GM12872 (cell line): Measurements from ENCODE around the gene RBMS3.

Source experiments
- TF ChIP-seq, protein P1 (sequence below): IDR thresholded peaks from 3 replicates; pipeline ENCODE4 v1.5.1; 2011; ENCODE audit warnings: low read depth, mild to moderate bottlenecking, low read length, moderate library complexity; ENCODE audit not compliant: insufficient read depth

RBMS3 gene

DNA sequence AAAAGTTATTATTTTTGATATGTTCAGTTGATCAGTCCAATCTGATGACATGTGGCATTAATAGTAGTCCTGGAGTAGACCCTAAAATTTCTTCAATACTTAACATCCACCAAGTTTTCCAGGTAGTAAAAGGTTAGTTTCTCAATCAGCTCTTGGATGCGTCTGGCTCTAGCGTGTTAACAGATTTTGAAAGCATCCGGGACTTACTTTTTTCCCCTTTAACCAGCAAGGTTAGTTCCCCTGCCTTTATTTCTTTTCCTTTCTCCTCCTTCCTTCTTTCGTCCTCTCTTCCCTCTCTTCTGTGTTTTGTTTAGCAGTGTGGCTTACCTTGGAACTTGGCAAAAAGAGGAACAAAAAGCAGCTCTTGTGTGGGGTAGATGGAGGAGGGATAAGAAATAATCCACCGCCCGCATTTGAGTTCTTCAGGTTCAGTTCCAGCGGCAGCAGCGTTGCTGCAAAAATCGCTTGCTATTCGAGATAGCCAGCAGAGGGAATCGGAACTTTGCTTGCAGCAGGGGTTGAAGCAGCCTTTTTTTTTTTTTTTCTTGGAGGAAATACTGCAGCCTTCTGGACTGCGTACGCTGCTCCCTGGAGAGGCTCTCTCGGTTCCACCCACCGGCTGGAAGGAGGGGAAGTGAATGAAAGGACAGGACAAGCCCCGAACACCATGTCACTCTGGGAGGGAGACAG, at the start of gene RBMS3:
Gene RBMS3, plus strand, starts transcription at position 668 of the 690 bp plus-strand sequence.
- TF ChIP-seq, protein P1, sequence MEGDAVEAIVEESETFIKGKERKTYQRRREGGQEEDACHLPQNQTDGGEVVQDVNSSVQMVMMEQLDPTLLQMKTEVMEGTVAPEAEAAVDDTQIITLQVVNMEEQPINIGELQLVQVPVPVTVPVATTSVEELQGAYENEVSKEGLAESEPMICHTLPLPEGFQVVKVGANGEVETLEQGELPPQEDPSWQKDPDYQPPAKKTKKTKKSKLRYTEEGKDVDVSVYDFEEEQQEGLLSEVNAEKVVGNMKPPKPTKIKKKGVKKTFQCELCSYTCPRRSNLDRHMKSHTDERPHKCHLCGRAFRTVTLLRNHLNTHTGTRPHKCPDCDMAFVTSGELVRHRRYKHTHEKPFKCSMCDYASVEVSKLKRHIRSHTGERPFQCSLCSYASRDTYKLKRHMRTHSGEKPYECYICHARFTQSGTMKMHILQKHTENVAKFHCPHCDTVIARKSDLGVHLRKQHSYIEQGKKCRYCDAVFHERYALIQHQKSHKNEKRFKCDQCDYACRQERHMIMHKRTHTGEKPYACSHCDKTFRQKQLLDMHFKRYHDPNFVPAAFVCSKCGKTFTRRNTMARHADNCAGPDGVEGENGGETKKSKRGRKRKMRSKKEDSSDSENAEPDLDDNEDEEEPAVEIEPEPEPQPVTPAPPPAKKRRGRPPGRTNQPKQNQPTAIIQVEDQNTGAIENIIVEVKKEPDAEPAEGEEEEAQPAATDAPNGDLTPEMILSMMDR, result peak; percentile 55

DNA sequence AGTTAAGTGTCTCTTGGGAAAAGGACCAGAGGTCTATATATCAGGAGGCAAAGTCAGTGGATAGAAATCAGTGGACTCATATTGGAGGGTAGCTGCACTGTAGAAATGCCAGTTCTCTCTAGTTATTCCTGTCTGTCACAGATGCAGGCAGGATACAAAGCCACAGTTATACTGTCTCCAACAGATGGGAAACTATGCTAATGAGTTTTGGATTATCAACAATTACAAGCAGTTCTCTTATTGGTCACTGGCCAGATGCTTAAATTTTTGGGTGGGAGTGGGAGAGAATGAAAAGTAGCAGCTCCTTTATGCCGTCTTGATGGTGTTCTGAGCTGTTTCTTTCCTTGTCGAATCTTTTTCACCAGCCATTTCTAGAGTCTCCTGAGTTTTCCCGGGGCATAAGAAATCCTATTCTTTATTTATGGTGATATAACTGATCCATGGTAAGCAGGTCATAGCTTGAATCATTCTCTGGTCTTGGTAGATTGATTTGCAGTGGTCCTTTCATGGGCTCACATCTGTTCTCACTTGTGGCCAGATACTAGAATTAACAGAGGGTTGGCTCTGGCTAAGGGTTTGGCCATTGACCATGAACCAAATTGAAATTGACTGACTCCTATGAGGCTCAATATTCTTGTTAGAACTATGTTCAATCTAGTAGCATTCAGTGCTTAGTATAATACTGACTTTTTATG, 44.6 kb upstream of the RBMS3 start:
- TF ChIP-seq, protein P1, result no peak

- TF ChIP-seq, protein P1, result no peak
Measured at GRCh38 chr3:29239376-29239775, 41.5 kb upstream of the RBMS3 start.

DNA sequence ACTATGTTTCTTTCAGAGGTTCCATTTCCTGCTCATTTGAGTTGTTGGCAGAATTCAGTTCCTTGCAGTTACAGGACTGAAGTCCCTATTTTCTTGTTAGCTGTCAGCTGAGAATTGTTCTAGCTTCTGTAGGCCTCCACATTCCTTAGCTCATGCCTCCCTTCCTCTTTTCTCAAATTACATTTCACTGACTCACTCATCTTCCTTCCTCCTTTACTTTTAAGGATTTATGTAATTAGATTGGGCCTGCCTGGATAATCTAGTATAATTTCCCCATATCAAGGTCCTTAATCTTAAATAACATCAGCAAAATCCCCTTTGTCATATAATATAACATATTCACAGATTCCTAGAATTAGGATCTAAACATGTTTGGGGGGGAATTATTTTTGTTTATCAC, 40.6 kb upstream of the RBMS3 start:
- TF ChIP-seq, protein P1, result no peak

DNA sequence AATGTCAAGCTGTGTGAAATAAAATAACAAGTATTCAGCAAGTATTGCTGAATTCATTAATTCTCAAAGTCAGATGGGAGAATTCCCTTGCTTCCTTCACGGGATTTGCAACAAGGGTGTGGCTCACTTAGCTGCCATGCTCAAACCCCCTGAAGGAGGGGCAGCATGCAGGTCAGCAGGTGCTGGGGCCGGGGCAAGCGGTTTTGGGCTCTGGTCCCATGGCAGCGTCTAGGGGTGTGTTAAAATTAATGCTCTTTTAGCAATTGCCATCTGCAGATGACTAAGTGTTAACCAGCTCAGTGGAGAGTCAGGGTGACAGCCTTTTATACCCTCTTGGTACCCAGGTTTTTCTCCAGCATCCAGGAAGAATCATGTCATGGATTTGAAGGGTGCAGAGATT, 40.0 kb upstream of the RBMS3 start:
- TF ChIP-seq, protein P1, result no peak

- TF ChIP-seq, protein P1, result no peak
Measured at GRCh38 chr3:29241855-29242254, 39.0 kb upstream of the RBMS3 start.

GRCh38 chr3:29242296-29242695, 38.6 kb upstream of the RBMS3 start:
- TF ChIP-seq, protein P1, result no peak
